ENCODE measurements around the gene TENM4.

The TENM4 gene

DNA sequence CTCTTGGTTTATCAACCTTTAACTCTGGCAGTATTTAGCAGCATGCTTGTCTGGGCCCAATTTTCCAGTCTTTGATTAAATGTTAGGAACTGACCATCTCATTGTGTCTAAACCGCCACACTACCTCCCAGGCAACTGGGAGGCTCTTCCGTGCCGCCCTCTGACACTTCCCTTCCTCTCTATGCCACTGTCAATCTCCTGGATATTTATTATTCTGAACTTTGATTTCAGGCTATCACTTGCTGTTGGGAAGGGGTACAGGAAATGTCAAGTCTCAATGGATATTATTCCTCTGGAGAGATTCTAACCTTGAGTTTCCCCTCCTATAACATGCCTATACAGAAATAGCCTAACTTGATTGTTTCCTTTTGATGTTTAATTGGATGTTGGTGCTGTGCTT, 643.3 kb downstream of the TENM4 start:
- DNase-seq: no peak

DNA sequence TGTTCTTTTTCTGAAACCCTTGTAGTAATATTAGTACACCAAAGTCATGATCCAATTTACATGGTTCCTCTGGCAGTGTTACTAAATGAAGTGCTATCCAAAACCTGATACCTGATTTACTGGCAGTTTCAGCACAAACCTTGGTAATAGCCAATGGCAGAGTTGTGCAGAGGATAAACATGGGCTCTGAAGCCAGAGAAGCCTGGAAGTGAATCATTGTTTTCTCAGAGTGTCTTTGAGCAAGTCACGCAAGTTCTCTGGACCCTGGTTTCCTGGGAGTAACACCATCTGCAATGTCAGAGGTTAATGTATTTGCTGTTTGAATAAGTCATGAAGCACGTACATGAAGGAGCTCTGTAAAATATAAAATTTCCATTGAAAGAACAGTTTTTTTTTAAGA, 643.9 kb downstream of the TENM4 start:
- DNase-seq: no peak

DNA sequence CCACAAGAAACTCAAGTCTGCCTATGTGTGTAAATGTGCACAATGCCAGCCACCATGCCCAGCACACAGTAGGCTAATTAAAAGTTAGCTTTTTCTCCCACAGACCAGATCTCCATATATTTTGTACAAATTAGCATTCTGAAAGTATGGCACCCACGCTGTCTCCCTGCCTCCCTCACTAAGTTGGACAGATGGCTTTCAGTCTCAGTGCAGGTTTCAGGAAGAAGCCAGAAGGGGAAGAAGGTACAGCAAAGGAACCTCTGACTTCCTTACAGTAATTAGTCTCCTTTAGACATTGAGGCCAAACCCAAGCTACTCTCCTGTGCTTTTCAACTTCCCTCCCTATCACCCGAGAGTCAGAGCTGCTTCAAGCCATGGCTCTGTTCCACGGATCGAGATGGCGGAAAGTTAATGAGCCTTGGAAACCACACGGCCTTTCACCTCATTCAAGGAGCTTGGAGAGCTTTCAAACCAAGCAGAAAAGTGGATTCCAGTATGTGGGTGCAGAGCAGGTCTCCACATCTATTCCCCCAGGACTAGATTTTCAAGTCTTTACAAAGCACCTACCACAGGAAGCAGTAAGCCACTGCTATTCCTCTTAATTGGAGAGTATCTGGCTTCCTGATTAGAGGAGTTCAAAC, 645.1 kb downstream of the TENM4 start:
- no peak for DNase-seq

DNA sequence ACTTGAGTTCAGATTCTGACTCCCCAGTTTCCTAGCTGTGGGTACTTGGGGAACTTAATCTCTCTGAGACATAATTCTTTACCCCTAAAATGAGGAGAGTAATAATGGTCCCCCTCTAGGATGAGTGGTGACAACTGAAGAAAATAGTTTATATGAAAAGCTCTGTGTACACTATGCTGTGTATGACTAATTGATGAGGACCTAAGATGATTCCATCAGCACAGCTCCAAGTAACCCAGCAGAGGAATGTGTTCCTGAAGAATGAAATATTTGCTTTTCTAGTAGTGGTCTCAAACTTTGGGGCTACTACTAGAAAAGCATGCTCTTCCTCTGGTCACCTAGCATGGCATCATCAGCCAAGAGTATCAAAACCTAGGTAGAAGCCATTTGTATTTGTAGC, 648.9 kb downstream of the TENM4 start:
- DNase-seq: no peak

DNA sequence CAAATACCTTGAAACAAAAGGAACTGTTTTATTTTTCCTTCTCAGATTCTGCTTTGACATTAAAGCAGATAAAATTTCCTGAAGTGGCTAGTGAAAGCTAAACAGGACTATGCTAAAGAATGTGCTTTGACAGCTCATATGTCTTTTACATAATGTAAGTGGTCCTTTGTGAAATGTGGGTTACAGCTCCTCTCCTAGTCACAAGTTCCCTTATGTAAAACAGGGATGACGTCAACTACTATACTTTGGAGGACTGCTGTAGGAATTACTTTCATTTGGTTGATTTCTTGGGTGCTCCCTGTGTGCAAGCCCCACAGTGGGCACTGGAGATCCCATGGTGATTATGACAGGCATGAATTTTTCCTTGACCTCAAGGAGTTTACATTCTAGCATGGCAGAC, 649.6 kb downstream of the TENM4 start:
- no peak for DNase-seq

DNA sequence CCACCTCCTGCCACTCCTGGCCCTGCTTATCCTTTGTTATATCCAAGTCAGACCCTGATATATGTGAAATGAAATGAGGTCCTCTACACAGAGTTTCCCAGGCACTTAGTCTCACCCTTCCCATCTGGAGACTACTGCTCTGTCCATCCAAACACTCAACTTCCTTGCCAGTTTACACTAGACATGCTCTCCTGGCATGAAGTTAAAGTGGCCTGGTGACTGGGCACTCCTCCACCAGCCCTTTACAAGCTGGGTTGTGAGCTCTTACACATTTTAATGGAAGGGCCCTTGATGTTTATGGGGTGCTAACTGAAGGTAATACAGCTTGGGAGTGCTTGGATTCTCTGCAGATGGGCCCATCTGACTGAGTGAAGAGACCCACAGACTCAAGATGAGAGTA, 650.0 kb downstream of the TENM4 start:
- DNase-seq: no peak

DNA sequence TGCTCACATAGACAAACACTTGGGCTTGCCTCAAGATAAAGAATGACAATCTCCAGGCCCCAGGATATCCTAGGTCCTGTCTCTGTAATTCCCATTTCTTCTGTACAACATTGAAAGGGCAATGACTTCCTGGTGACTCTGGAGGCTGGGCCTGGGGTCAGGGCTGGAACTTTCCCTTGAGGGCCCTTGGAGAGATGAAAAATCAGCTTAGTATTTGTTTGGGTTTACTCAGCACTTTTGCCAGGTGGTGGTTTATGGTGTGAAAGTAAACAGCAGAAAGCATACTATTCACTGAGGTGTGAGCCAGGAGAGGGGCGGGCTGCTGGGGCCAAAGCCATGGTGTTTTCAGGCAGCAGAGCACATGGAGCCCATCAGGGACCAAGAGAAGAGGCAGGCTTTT, 651.5 kb downstream of the TENM4 start:
- DNase-seq: no peak

DNA sequence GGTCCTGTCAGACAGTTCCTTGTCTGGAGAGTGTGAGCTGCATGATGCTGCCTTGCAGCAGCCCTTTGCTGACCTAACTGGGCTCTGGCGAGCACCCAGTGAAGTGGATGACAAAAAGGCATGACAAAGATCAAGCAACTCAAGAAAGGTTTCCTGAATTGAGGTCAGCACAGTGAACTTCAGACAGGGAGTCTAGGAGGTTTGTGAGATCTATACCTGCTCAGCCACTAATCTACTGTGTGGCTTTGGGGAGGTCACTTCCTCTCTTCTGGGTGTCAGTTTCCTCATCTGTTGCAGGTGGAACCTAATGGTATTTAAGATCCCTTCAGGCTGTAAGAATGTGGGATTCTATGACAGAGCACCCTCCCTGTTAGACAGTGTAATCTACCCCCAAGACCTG, 652.3 kb downstream of the TENM4 start:
- no peak for DNase-seq

DNA sequence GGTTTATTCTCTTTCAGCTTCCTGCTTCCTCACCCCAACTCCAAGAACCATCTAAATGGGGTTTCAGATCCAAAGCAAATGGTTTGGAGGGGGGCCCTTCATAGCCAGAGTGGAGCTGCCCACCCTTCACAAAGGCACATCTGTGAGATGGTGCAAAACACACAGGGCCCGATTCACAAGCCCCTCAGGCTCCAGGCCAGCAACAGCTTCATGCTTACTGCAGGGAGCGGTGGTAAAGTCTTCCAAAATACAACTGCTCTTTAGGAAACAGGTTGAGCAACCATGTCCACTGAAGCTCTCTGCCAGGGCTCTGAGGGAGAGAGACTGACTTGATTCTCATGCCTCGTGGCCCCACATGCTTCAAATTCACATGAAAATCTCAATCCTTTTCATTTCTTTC, 653.1 kb downstream of the TENM4 start:
- DNase-seq: no peak

DNA sequence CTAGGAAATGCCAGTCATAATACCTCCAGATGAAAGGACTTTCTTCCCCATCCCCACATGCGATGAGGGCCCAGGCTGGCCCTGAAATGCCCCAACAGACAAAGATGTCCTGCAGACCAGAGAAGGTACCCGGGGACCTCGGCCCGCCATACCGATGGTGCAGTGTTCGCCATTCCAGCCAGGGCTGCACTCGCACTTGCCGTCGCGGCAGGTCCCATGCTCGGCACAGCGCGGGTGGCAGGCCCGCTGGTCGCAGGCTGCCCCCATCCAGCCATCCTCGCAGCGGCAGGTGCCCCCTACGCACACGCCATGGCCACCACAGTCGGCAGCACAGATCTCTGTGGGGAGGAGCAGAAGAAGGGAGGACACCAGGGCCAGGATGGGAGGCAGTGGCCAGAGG, 654.1 kb downstream of the TENM4 start:
- no peak for DNase-seq

DNA sequence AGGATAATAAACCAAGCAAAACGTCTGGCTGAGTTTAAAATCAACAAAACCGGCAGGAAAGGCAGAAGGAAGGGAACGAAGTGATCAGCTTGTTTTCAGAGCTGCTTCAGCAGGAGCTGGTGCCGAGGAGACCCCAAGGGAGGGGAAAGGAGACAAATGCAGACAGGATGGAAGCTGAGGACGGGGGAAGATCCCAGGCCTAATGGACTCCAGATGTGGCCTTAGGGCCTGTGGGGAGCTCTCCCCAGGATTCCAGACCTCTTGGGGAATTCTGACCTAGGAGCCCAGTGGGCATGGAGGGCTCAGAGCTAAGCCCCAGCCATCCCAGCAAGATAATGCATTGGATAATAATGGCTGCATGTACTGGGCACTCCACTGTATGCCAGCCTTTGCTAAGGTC, 654.7 kb downstream of the TENM4 start:
- DNase-seq: no peak

DNA sequence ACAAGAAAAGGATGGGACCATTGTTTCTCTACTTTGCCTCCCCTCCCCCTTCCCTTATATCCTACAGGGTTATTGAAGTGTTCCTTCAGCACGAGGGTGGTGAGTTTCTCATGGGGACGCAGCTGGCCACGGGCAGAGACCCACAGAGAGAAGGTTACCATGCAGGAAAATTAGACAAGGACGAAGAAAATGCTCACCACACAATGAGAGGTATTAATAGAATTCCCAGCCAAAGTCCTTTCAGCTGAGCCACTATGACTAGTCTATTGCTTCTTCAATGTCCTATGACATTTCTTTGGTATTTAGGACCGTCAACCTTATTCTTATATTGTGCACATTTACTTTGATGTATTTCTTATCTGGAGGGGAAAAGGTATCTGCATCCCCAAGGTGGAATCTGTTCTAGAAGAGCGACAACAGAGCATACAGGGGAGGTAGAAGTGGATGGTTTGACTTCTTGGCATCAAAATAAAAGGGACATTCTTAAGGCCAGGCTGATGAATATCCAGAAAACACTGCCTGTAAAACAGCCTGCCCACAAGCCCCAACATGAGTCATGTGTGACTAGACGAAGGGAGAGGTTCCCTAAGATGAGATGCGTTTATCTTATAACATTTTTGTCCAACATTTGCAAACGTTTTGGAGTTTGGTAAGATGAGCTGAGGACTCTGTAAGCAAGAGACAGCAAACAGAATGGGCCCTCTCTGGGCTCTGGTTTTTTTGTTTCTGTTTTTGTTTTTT, 656.3 kb downstream of the TENM4 start:
- DNase-seq: no peak

DNA sequence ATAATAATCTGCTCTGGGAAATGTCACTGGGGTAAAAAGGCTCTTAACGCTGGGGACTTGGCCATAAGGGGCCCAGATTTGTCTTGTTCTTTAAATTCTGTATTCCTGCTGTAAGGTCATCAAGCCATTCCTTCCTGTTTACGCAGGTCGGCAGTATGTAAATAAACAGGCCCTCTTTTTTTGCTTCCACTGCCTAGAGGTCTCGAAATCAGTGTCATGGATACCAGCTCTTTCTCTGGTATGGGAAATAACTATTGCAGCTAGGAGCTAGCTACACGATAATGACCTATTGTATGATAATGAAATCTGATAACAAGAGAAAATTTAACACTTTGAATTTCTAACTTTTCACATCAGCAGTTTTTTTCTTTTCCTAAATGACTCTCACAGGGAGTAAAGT, 657.0 kb downstream of the TENM4 start:
- no peak for DNase-seq

DNA sequence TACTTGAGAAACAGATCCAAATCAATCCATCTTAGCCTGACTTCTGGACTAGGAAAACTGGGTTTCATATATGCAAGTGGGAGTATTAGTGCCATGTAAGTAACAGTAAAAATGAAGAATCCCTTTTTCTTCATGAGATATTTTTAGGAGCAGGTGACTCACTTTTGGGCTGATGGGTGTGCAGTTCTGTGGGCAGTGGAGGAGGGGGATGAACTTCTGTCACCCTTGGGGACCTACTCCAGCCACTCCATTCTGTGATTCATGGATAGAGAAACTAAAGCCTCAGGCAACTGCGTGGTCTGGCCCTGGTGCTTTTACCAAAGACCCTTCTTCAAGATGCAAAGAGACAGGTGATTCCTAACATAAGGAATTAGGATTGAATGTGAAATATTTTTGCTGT, 657.5 kb downstream of the TENM4 start:
- no peak for DNase-seq

DNA sequence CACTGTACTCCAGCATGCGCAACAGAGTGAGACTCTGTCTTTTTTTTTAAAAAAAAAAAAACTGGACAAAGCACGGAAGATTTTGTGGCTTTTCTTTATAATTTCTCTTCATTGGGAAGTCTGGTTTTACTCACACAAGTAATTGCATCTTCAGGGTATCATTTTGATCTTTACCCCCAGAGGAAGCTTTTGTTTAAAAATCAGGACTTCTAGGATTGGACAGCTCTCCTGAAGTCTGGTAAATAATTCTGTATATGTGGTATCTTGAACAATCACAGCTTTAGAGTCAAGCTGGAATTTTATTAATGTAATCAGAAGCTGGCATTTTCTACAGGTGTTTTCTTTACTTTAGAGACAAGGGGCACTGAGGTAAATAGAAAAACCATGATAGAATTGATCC, 658.1 kb downstream of the TENM4 start:
- DNase-seq: no peak

DNA sequence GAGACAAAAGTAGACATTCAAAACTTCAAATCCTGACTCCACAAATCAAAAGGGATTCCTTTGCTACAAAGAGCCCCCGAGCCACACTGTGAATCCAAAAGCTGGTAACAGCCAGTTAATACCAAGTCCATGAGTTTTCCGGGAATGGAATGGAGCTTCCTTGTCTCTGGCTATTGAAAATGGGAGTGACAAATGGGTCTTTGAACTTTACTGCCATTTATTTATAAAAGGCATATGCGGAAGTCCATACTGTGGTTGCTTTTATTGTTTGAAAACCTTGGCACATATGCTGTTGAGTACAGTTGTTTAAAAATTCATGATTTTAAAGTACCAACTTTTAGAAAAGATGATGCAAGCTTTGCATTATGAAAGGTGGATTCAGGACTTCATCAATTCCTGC, 659.9 kb downstream of the TENM4 start:
- no peak for DNase-seq

DNA sequence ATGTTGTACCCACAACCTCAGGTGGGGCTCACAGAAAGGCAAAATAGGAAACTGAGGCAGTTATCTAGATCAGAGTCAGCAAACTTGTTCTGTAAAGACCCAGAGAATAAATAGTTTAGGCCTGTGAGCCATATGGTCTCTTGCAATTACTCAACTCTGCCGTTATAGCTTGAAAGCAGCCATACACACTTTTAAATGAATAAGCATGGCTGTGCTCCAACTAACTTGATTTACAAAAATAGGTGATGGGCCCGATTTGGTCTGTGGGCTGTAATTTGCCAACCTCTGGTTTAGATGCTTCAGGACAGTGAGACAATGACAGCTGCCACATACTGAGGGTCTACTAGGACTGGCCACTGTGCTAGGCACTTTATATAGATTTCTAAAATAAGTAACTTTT, 667.3 kb downstream of the TENM4 start:
- no peak for DNase-seq

DNA sequence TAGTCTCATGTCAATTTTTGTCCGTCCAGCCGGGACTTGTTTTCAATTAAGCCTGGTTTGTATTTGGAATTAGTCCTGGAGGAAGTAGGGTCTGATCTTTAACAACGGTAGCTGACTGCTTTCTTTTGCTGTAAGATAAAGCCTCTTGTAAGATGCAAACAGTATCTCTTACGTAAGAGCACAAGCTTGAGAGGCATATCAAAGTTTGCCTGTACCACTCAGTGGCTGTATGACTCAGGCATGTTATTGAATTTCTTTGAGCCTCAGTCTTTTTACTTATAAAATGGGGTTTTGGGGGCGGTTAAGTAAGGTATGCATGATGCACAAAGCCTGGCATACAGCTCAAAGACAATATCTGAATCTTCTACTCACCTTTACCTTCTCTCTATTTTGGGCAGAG, 667.8 kb downstream of the TENM4 start:
- DNase-seq: no peak

DNA sequence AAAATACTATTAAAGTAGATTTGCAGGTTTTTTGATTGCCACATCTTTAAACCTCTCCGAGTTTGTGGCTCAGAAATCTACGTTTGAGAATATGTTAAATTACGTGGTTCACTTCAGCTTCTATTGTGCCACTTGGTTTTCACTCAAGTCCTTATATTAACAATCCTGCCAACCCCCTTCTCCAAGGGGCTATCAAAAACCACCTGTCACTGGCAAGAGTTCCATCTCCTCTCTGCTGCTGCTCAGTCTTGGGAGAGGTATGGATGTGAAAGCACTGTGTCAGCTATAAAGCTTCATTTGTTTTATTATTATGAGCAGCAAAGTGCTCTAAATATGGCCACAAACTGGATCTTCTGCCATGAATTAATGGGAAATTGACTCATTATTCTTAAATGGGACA, 668.6 kb downstream of the TENM4 start:
- no peak for DNase-seq

DNA sequence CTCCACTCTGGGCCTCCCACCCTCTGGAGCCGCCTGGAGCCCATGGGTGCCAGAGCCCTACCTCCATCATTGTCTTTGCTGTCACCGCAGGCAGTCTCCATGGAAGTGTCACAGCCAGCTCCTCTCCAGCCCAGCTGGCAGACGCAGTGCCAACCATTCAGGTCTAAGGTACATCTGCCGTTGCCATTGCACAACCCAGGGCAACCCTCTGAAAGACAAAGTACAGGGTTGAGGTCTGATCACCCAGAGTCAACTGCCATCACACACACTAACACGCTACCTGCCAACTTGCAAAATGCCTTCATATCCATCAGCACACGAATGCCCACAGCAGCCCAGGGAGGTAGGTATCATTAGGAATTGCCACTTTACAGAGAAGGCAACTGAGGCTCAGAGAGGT, 669.9 kb downstream of the TENM4 start:
- no peak for DNase-seq

DNA sequence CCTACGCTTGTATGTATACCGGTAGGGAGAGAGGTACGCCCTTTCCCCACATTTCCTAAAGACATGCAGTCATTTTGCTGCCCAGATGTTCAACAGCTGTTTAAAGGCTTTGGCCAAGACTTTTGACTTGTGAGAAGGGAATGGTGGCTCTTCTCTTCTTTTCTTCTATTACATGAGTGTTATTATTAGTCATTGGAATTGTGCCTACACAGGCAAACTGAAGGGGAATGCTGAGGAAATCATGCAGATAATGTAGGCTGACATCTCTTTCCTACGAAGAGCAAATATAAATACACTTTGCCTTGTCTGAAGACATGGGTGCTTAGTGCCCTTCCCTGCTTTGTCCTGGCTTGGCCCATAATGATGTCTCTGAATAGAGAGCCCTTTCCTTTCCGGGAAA, 671.9 kb downstream of the TENM4 start:
- no peak for DNase-seq

DNA sequence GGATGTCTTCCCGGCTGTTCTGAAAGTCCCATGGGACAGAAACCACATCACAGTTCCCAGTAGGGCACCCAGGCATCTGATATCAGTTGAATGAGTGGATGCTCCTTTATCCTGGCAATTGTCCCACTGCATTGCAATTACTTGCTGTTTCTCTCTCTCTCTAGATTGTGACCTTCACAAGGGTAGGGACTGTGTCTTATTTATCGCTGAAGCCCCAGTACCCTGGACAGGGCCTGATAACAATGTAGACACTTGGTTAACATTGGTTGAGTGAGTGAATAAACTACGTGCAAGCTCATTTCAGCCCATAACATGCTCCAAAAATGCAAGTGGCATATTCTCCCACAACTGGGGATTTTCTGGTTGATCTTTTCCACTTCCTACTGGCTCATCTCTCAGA, 672.5 kb downstream of the TENM4 start:
- DNase-seq: no peak

DNA sequence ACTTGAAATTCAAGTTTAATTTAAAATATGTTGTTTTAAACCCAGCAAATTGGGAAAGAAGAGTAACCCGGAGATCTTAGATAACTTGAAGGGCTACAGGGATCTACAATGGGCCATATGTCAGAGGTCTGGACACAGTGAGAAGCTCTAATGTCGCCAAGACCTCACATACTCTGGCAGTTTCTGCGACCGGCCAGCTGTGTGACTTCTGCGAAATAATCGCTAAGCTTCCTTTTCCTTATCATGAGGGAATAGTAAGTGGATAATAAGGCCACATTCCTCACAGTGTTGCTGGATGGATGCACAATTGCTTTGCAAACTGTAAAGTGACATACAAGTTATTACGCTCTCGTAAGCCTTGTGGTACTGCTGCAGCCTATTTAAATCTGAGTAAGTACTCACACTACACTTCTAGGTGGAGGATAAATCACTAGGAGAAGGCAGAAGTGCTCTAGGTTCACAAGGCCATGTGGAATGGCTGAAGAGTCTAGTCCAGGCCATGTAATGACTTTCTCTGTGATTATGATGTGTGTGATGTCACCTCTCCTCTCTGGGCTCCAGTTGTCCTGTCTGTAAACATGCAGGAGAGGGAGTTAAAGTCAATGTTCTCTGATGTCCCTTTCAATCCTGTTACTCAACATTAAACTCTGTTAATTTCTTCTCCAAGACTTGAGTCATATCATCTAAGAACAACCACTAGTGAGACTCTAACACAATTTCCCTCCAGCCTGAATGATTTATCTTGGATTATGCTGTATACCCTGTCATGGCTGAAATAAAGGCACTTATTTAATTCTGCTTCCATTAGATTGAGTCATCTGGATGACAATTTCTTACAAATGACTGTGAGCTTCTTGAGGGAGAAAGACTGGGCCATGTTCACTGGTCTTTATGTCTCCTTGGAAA, 673.5 kb downstream of the TENM4 start:
- DNase-seq: no peak

DNA sequence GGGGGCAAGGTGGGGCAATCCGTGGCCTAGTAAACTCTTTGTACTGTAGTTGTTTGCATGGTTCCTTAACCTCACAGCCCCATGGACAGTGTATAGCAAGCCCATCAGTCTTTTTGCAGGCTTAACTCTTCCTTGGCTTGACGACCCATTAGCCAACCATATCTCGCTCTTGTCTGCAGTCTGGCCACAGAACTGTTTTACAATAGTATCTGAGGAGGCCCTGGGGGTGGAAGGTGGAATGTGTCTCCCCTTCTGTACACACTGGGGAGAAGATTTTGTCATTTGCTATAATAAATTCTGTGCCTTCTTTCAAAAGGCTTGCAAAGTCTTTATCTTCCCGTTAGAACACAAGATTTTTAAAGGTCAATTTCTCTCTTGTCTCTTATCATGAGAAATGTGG, 675.9 kb downstream of the TENM4 start:
- no peak for DNase-seq
